KMS-11 (cell line): ENCODE data around the gene KIF9.

Experiments used
- H2AFZ ChIP-seq: fragments of 200-600 bp; sonication (generic); 2 replicates; pipeline ENCODE4 v1.6.1; 2016; ENCODE audit warnings: antibody characterized with exemption, mixed run types, low read depth
- H3K27ac ChIP-seq: fragments of 200-600 bp; sonication (generic); 2 replicates; pipeline ENCODE4 v1.6.1; 2016; ENCODE audit warnings: mild to moderate bottlenecking, mixed run types
- H3K27me3 ChIP-seq: fragments of 200-600 bp; sonication (generic); 2 replicates; pipeline ENCODE4 v1.6.1; 2017; ENCODE audit warnings: mild to moderate bottlenecking, low read depth, mixed run types, moderate library complexity; ENCODE audit not compliant: insufficient read depth
- H3K36me3 ChIP-seq: fragments of 200-600 bp; sonication (generic); 2 replicates; pipeline ENCODE4 v1.6.1; 2017; ENCODE audit warnings: mild to moderate bottlenecking, mixed run types; ENCODE audit not compliant: insufficient read depth
- H3K4me1 ChIP-seq: fragments of 200-600 bp; sonication (generic); 2 replicates; pipeline ENCODE4 v1.6.1; 2016; ENCODE audit warnings: mild to moderate bottlenecking, low read depth, mixed run types; ENCODE audit not compliant: poor library complexity, severe bottlenecking
- H3K4me2 ChIP-seq: fragments of 200-600 bp; sonication (generic); 2 replicates; pipeline ENCODE4 v1.7.0; 2016; ENCODE audit warnings: mild to moderate bottlenecking, mixed run types
- H3K4me3 ChIP-seq: fragments of 200-600 bp; sonication (generic); IDR thresholded peaks from 2 replicates; pipeline ENCODE4 v1.6.1; 2017; ENCODE audit warnings: low read depth, low read length, mixed read lengths; ENCODE audit not compliant: insufficient read depth
- H3K79me2 ChIP-seq: fragments of 200-600 bp; sonication (generic); 2 replicates; pipeline ENCODE4 v1.6.1; 2016; ENCODE audit warnings: low read depth, mixed run types; ENCODE audit not compliant: insufficient read depth
- H3K9ac ChIP-seq: fragments of 200-600 bp; sonication (generic); 2 replicates; pipeline ENCODE4 v1.6.1; 2016; ENCODE audit warnings: mild to moderate bottlenecking, mixed run types
- H4K20me1 ChIP-seq: fragments of 200-600 bp; sonication (generic); 2 replicates; pipeline ENCODE4 v1.6.1; 2016; ENCODE audit warnings: mild to moderate bottlenecking, mixed run types; ENCODE audit not compliant: insufficient read depth
- CTCF ChIP-seq: fragments of 200-600 bp; sonication (generic); conservative IDR thresholded peaks from 2 replicates; pipeline ENCODE4 v1.6.1; 2017; ENCODE audit warnings: low read depth, mild to moderate bottlenecking, antibody characterized with exemption, low read length, moderate library complexity, mixed read lengths

The KIF9 gene

GRCh38 chr3:47266709-47267489 is 15.7 kb downstream of the KIF9 start:
- Histone ChIP-seq H4K20me1 (no peaks in the 10 kb centered on the region), H2AFZ (no peak overlapping the region; the same call in 1 of the 2 replicates), H3K4me3 (no peak overlapping the region), H3K9ac (no peak overlapping the region), H3K79me2 (no peaks in the 10 kb centered on the region), H3K27ac (no peak overlapping the region; the same call in 1 of the 2 replicates), H3K36me3 (no peaks in the 10 kb centered on the region), H3K27me3 (no peaks in the 10 kb centered on the region), H3K4me1 (peaks cover 18% of the 10 kb centered on the region), H3K4me2 (peak overlapping the region; percentile 48)
- no peak for TF ChIP-seq CTCF

GRCh38 chr3:47265725-47266428 is 16.7 kb downstream of the KIF9 start:
- H2AFZ ChIP-seq, result no peak overlapping the region; the same call in 1 of the 2 replicates
- H3K4me2 ChIP-seq, result peak overlapping the region; percentile 48; the same call in 1 of the 2 replicates

GRCh38 chr3:47265008-47265407 is 17.6 kb downstream of the KIF9 start:
- TF ChIP-seq CTCF, result no peak
- H3K4me3 ChIP-seq, result no peak overlapping the region
- no peaks in the 10 kb centered on the region for H3K36me3 ChIP-seq

More at GRCh38 chr3:47265725-47266428, 16.7 kb downstream of the KIF9 start:
- H3K4me1 ChIP-seq, result peaks cover 18% of the 10 kb centered on the region
- H3K27ac ChIP-seq, result no peak overlapping the region
- H3K79me2 ChIP-seq, result no peaks in the 10 kb centered on the region
- no peaks in the 10 kb centered on the region for H3K36me3 ChIP-seq
- H3K27me3 ChIP-seq, result no peaks in the 10 kb centered on the region
- TF ChIP-seq CTCF, result no peak
- no peak overlapping the region for H3K4me3 ChIP-seq
- H3K9ac ChIP-seq, result no peak overlapping the region
- H4K20me1 ChIP-seq, result no peaks in the 10 kb centered on the region

GRCh38 chr3:47261301-47261700 is 21.3 kb downstream of the KIF9 start:
- Histone ChIP-seq H4K20me1 (no peaks in the 10 kb centered on the region), H3K9ac (no peak overlapping the region), H3K4me2 (no peak overlapping the region), H3K4me3 (no peak overlapping the region), H3K27ac (no peak overlapping the region), H2AFZ (no peak overlapping the region), H3K36me3 (no peaks in the 10 kb centered on the region), H3K4me1 (peaks cover 5% of the 10 kb centered on the region), H3K79me2 (no peaks in the 10 kb centered on the region), H3K27me3 (no peaks in the 10 kb centered on the region)
- TF ChIP-seq CTCF, result no peak

More at GRCh38 chr3:47265008-47265407, 17.6 kb downstream of the KIF9 start:
- no peaks in the 10 kb centered on the region for H3K27me3 ChIP-seq
- no peak overlapping the region for H3K27ac ChIP-seq
- H3K4me2 ChIP-seq, result no peak overlapping the region
- H4K20me1 ChIP-seq, result no peaks in the 10 kb centered on the region
- H3K9ac ChIP-seq, result no peak overlapping the region
- no peaks in the 10 kb centered on the region for H3K79me2 ChIP-seq
- no peak overlapping the region for H2AFZ ChIP-seq
- peaks cover 18% of the 10 kb centered on the region for H3K4me1 ChIP-seq
